ENCODE measurements around the gene ECHDC3. TPM values are rescaled to one million over a fixed set of nuclear protein-coding genes. Genes with fewer than 3 reads are reported as not detected.

ECHDC3 gene
- total and polyA plus RNA-seq, 2 experiments from 2014 or later, result 0.97 to 1.8 TPM

- WGBS, 2 experiments (ENCODE audit: low coverage in 1 of 2, low lambda C conversion rate in 2 of 2, missing lambda C conversion rate in 2 of 2), result 18 to 23% methylated on average over 13 of the region's 13 CpGs
- H3K9me2 ChIP-seq (ENCODE audit: insufficient read depth), result no peaks in the 10 kb centered on the region
- no peaks in the 10 kb centered on the region for H3K36me3 ChIP-seq (ENCODE audit: low read depth)
- no peaks in the 10 kb centered on the region for H3F3A ChIP-seq (ENCODE audit: insufficient read depth)
- H3K79me2 ChIP-seq (ENCODE audit: insufficient read depth), result no peaks in the 10 kb centered on the region
- H3K27ac ChIP-seq, result no peak overlapping the region
- H3K4me1 ChIP-seq (ENCODE audit: insufficient read depth), result no peaks in the 10 kb centered on the region
- no peak overlapping the region for H2AFZ ChIP-seq
- no peaks in the 10 kb centered on the region for H3K9me3 ChIP-seq (ENCODE audit: low read depth)
- H3K27me3 ChIP-seq (replicated peaks; ENCODE audit: insufficient read depth), result no peaks in the 10 kb centered on the region
- DNase-seq, result no peak
- H4K20me1 ChIP-seq (ENCODE audit: insufficient read depth), result no peaks in the 10 kb centered on the region
- in situ Hi-C loops (cut with MboI), result no loop called here
- TF ChIP-seq EZH2 (IDR thresholded peaks at IDR 0.05; ENCODE audit: insufficient read depth, poor library complexity, severe bottlenecking) (no peak), EZH2phosphoT487 (IDR thresholded peaks at IDR 0.05; ENCODE audit: insufficient read depth, low read depth) (no peak)
- no peak overlapping the region for H3K9ac ChIP-seq
- no peak overlapping the region for H3K4me2 ChIP-seq (ENCODE audit: unreplicated experiment)
- no peak overlapping the region for H3K4me3 ChIP-seq
These were observed 4.8 kb downstream of the ECHDC3 start for GRCh38 chr10:11746883-11747539.

GRCh38 chr10:11748866-11749265 lies 6.7 kb downstream of the ECHDC3 start:
- no peak for DNase-seq
- Histone ChIP-seq H3K4me3 (no peak overlapping the region), H3K9me2 (ENCODE audit: insufficient read depth) (no peaks in the 10 kb centered on the region), H3K4me2 (ENCODE audit: unreplicated experiment) (no peak overlapping the region), H3F3A (ENCODE audit: insufficient read depth) (no peaks in the 10 kb centered on the region), H3K27me3 (replicated peaks; ENCODE audit: insufficient read depth) (no peaks in the 10 kb centered on the region), H3K27ac (no peak overlapping the region), H3K36me3 (ENCODE audit: low read depth) (no peaks in the 10 kb centered on the region), H4K20me1 (ENCODE audit: insufficient read depth) (no peaks in the 10 kb centered on the region), H3K79me2 (ENCODE audit: insufficient read depth) (no peaks in the 10 kb centered on the region), H2AFZ (no peak overlapping the region), H3K9me3 (ENCODE audit: low read depth) (no peaks in the 10 kb centered on the region), H3K9ac (no peak overlapping the region), H3K4me1 (ENCODE audit: insufficient read depth) (no peaks in the 10 kb centered on the region)
- in situ Hi-C loops (cut with MboI), result no loop called here
- TF ChIP-seq EZH2phosphoT487 (IDR thresholded peaks at IDR 0.05; ENCODE audit: insufficient read depth, low read depth) (no peak), EZH2 (IDR thresholded peaks at IDR 0.05; ENCODE audit: insufficient read depth, poor library complexity, severe bottlenecking) (no peak)
- WGBS, 2 experiments (ENCODE audit: low coverage in 1 of 2, low lambda C conversion rate in 2 of 2, missing lambda C conversion rate in 2 of 2), result 71 to 76% methylated on average over 5 of the region's 5 CpGs

- Histone ChIP-seq H3K27ac (no peak overlapping the region), H3K9ac (no peak overlapping the region)
- in situ Hi-C loops (cut with MboI), result loop anchor here (10.0 kb wide), 1 partner anchor 236 kb away; no protein-coding TSS in a partner anchor
These were observed 8.2 kb downstream of the ECHDC3 start for GRCh38 chr10:11750420-11750819.

GRCh38 chr10:11754173-11754572 lies 12.0 kb downstream of the ECHDC3 start:
- no peak for DNase-seq
- Histone ChIP-seq H3K36me3 (ENCODE audit: low read depth) (no peaks in the 10 kb centered on the region), H3K9ac (no peak overlapping the region), H3K4me2 (ENCODE audit: unreplicated experiment) (no peak overlapping the region), H3K9me3 (ENCODE audit: low read depth) (no peaks in the 10 kb centered on the region), H3K4me1 (ENCODE audit: insufficient read depth) (peaks cover 10% of the 10 kb centered on the region), H3K79me2 (ENCODE audit: insufficient read depth) (no peaks in the 10 kb centered on the region), H2AFZ (no peak overlapping the region), H3K27ac (no peak overlapping the region), H3K9me2 (ENCODE audit: insufficient read depth) (no peaks in the 10 kb centered on the region), H4K20me1 (ENCODE audit: insufficient read depth) (no peaks in the 10 kb centered on the region), H3F3A (ENCODE audit: insufficient read depth) (peaks cover 14% of the 10 kb centered on the region; the same call in 1 of the 2 replicates), H3K4me3 (no peak overlapping the region), H3K27me3 (replicated peaks; ENCODE audit: insufficient read depth) (no peaks in the 10 kb centered on the region)
- in situ Hi-C loops (cut with MboI), result loop anchor here (10.0 kb wide), 1 partner anchor 239 kb away; no protein-coding TSS in a partner anchor
- 0 to 4% methylated on average over 1 of the region's 1 CpG for WGBS, 2 experiments (ENCODE audit: low coverage in 1 of 2, low lambda C conversion rate in 2 of 2, missing lambda C conversion rate in 2 of 2)
- TF ChIP-seq EZH2 (IDR thresholded peaks at IDR 0.05; ENCODE audit: insufficient read depth, poor library complexity, severe bottlenecking), result no peak
- TF ChIP-seq EZH2phosphoT487 (IDR thresholded peaks at IDR 0.05; ENCODE audit: insufficient read depth, low read depth), result no peak

More at GRCh38 chr10:11750420-11750819, 8.2 kb downstream of the ECHDC3 start:
- WGBS, 2 experiments (ENCODE audit: low coverage in 1 of 2, low lambda C conversion rate in 2 of 2, missing lambda C conversion rate in 2 of 2), result 86 to 92% methylated on average over 2 of the region's 2 CpGs
- Histone ChIP-seq H3K9me3 (ENCODE audit: low read depth) (no peaks in the 10 kb centered on the region), H3K4me2 (ENCODE audit: unreplicated experiment) (no peak overlapping the region), H3F3A (ENCODE audit: insufficient read depth) (no peaks in the 10 kb centered on the region), H2AFZ (no peak overlapping the region), H3K9me2 (ENCODE audit: insufficient read depth) (no peaks in the 10 kb centered on the region), H3K4me1 (ENCODE audit: insufficient read depth) (no peaks in the 10 kb centered on the region), H3K4me3 (no peak overlapping the region), H3K36me3 (ENCODE audit: low read depth) (no peaks in the 10 kb centered on the region), H4K20me1 (ENCODE audit: insufficient read depth) (no peaks in the 10 kb centered on the region), H3K27me3 (replicated peaks; ENCODE audit: insufficient read depth) (no peaks in the 10 kb centered on the region), H3K79me2 (ENCODE audit: insufficient read depth) (no peaks in the 10 kb centered on the region)
- TF ChIP-seq EZH2phosphoT487 (IDR thresholded peaks at IDR 0.05; ENCODE audit: insufficient read depth, low read depth), result no peak
- no peak for TF ChIP-seq EZH2 (IDR thresholded peaks at IDR 0.05; ENCODE audit: insufficient read depth, poor library complexity, severe bottlenecking)
- no peak for DNase-seq
